GM12878 (cell line): ENCODE results near the gene DGKB.

Source experiments
- BCL11A ChIP-seq: IDR thresholded peaks from 2 replicates; pipeline ENCODE4 v1.6.1; 2011; ENCODE audit warnings: low read depth, low read length
- BRCA1 ChIP-seq: IDR thresholded peaks from 2 replicates; pipeline ENCODE4 v1.6.1; 2011; ENCODE audit warnings: low read depth, low read length, improper control_type of control experiment
- CTCF ChIP-seq, 3 experiments: IDR thresholded peaks in 2 of 3; conservative IDR thresholded peaks in 1 of 3; 2 replicates each; pipeline ENCODE4 v1.5.1; 2011; ENCODE audit warnings: low read depth in 3 of 3, low read length in 3 of 3, mild to moderate bottlenecking in 3 of 3, control low read depth in 2 of 3, moderate library complexity in 2 of 3, inconsistent platforms in 1 of 3, mixed read lengths in 1 of 3; ENCODE audit not compliant: control insufficient read depth in 2 of 3, insufficient read depth in 1 of 3; ENCODE audit errors: extremely low read depth in 1 of 3
- EGR1 ChIP-seq, 2 experiments: IDR thresholded peaks; 1 replicate in 1 of 2; 2 replicates in 1 of 2; pipeline ENCODE4 v1.6.1; 2011 to 2012; ENCODE audit warnings: low read depth in 2 of 2, low read length in 2 of 2, borderline replicate concordance in 1 of 2, mild to moderate bottlenecking in 1 of 2, moderate library complexity in 1 of 2
- HSF1 ChIP-seq: fragments of 150-350 bp; IDR thresholded peaks from 2 replicates; pipeline ENCODE4 v1.6.1; 2014; ENCODE audit warnings: mild to moderate bottlenecking, low read depth, low read length
- LARP7 ChIP-seq: fragments of 450-650 bp; IDR thresholded peaks from 2 replicates; pipeline ENCODE4 v1.6.1; 2017; ENCODE audit warnings: mild to moderate bottlenecking
- MLLT1 ChIP-seq: fragments of 450-650 bp; IDR thresholded peaks from 2 replicates; pipeline ENCODE4 v1.6.1; 2016; ENCODE audit warnings: mild to moderate bottlenecking
- NFXL1 ChIP-seq: fragments of 450-650 bp; IDR thresholded peaks from 2 replicates; pipeline ENCODE4 v1.6.1; 2017; ENCODE audit warnings: antibody characterized with exemption, mild to moderate bottlenecking, borderline replicate concordance
- POLR2AphosphoS5 ChIP-seq: IDR thresholded peaks from 2 replicates; pipeline ENCODE4 v1.6.1; 2011; ENCODE audit warnings: mild to moderate bottlenecking, low read length, inconsistent platforms
- RAD21 ChIP-seq: IDR thresholded peaks from 2 replicates; pipeline ENCODE4 v1.6.1; 2011; ENCODE audit warnings: mild to moderate bottlenecking, low read depth, low read length, moderate library complexity; ENCODE audit not compliant: insufficient read depth
- REST ChIP-seq: IDR thresholded peaks from 2 replicates; pipeline ENCODE4 v1.6.1; 2012; ENCODE audit warnings: mild to moderate bottlenecking, low read depth, low read length
- SIN3A ChIP-seq: IDR thresholded peaks from 2 replicates; pipeline ENCODE4 v1.6.1; 2012; ENCODE audit warnings: low read depth, low read length, improper control_type of control experiment
- USF2 ChIP-seq: IDR thresholded peaks from 2 replicates; pipeline ENCODE4 v1.6.1; 2011; ENCODE audit warnings: low read depth, low read length, improper control_type of control experiment, borderline replicate concordance
- ZNF274 ChIP-seq: IDR thresholded peaks from one replicate; pipeline ENCODE4 v1.8.0; 2011; ENCODE audit not compliant: insufficient read length, insufficient read depth

GRCh38 chr7:14158111-14158510, 744.4 kb downstream of the DGKB start:
- TF ChIP-seq SIN3A (no peak), USF2 (no peak), HSF1 (no peak), ZNF274 (no peak), EGR1 (IDR thresholded peaks at IDR 0.05; ENCODE audit: borderline replicate concordance in 1 of 2, low read depth in 2 of 2, low read length in 2 of 2) (no peak), BCL11A (no peak), POLR2AphosphoS5 (no peak), CTCF (IDR thresholded peaks at IDR 0.05 in 2 of 3, conservative IDR thresholded peaks at IDR 0.05 in 1 of 3; ENCODE audit: control insufficient read depth in 2 of 3, extremely low read depth in 1 of 3, insufficient read depth in 1 of 3, low read depth in 3 of 3, low read length in 3 of 3) (no peak), REST (no peak), NFXL1 (no peak), MLLT1 (no peak), RAD21 (no peak), LARP7 (no peak), BRCA1 (no peak)
